GM18498 (cell line): ENCODE data around the gene HOXA9.

Experiments
- ATAC-seq: cut with Tn5 transposase; IDR thresholded peaks from one replicate; pipeline ENCODE4 v1.9.1; 2021; ENCODE audit warnings: mild to moderate bottlenecking, moderate library complexity; ENCODE audit not compliant: unreplicated experiment

Gene HOXA9

DNA sequence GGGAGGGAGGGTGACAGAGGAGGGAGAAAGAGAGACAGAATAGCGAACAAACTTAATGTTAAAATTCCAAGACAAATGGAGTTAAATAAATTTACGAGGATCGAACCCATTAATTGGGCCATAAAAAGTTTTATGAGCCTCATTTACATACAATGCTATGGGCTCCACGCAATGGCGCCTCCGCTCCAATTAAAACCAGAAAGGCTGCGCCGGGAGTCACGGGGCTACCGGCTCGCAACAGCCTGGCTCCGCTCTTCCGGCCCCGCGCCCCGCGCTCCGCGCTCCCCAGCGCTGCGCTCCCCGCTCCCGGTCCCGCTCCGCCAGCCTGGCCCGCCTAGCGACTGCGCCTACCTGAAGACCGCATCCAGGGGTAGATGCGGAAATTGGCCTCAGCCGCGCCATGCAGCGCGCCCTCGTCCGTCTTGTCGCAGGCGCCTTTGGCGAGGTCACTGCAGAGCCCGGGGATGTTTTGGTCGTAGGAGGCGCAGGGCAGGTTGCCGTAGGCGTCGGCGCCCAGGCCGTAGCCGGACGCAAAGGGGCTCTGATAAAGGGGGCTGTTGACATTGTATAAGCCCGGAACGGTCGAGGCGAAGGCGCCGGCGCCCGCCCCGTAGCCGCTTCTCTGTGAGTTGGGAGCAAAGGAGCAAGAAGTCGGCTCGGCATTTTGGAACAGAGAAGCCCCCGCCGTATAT, 9.4 kb downstream of the HOXA9 start:
- ATAC-seq = no peak

DNA sequence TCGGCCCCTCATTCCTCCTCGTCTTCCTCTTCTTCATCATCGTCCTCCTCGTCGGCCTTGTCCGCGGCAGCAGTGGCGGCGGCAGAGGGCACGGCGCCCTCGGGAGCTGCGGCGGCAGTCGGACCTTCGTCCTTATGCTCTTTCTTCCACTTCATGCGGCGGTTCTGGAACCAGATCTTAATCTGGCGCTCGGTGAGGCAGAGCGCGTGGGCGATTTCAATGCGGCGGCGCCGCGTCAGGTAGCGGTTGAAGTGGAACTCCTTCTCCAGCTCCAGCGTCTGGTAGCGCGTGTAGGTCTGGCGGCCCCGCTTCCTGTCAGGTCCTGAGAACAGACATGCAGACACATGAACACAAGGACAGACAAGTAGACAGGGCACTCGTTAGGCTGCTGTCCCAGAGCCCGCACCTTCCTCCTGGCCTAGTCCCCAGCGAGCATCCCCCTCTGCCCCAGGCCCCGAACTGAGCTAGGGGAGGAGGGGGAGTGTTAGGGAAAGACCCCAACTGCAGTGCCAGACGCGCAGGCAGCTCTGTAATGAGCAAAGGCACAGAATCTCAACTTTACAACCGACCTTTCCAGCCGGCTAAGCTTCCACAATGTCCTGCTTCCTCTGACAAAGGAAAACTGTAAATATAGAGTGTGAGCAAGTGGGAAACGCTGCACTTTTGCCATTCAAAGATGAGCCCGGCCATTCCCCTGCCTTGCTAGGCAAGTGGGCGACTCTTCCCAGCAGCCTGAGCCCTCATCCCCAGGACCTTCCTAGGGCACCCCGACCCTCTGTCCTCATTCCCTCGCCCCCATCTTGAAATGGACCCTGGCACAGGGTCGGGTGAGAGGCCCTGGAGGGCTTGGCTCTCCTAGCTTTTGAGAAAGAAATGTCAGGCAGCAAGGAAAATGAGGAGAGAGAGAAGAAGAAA, 10.2 kb downstream of the HOXA9 start:
- no peak for ATAC-seq

DNA sequence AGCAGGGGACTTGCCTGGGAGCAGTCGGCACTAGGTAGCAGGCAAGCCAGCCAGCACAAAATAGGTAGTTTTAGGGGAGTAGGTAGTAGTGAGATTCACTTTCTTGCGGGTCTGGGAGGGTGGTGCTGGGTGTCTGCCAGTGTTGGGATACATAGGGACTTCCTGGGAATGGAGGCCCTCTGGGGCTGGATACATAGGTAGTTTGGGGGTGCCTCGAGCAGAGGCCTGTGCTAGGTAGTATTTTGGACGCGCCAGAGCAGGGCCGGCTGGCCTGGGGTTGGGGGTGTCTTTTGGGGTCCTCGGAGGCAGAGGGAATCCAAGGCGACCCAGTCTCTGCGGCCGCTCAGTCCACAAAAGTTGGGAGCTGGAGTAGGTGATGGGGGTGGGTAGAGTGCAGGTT, 11.0 kb downstream of the HOXA9 start:
- ATAC-seq = no peak

DNA sequence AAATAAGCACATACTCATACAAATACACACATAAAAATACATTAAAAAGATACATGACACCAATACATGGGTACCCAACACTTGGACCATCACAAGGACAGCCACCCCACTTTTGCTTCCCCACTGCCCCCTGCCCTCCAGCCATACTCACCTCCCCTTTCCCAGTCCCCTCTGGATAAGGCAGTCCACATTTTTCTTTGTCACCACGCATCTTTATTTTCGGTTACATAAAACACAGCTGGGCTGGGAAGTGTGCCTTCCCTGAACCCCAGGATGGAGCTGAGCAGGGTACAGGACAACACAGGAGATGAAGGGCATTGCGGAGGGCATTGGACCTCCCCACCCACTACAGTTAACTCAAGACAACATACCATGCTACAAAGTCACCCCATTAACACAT, 11.8 kb downstream of the HOXA9 start:
- no peak for ATAC-seq

DNA sequence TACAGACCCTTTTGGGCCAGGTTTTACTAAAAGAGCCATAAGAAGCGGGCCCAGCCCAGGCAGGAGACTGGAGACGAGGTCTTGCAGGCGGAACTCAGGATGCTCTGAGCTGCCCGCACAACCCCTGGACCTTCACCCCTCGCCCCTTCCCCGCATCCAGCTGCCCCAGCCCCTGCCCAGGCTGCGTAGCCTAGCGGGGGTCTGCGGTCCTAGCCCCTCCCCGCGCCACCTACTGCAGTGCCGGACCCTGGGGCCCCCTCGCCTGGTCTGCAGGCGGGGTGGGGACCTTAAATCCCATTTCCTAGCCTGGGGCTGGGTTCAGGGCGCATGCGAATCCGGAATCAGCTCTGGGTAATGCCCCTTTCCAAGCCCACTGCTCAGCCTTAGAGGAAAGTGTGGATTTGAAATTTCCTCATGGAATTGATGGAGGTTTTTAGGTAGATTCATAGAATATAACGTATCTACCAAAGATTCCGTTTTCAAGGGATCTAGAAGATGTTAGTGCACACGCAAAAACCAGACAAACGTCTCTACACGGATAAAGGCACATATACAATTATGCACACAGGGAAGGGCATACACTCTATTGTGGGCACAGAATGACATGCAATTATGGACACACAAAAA, 12.4 kb downstream of the HOXA9 start:
- no peak for ATAC-seq

- ATAC-seq = no peak
Measured at GRCh38 chr7:27151931-27152815, 13.2 kb downstream of the HOXA9 start, which contains the start of gene HOXA3. TSS of gene HOXA3 (minus strand) at chr7:27152583. CDS start at chr7:27110640, 41,943 bp downstream.

- ATAC-seq = no peak
Measured at GRCh38 chr7:27151341-27151930, 13.9 kb downstream of the HOXA9 start.

DNA sequence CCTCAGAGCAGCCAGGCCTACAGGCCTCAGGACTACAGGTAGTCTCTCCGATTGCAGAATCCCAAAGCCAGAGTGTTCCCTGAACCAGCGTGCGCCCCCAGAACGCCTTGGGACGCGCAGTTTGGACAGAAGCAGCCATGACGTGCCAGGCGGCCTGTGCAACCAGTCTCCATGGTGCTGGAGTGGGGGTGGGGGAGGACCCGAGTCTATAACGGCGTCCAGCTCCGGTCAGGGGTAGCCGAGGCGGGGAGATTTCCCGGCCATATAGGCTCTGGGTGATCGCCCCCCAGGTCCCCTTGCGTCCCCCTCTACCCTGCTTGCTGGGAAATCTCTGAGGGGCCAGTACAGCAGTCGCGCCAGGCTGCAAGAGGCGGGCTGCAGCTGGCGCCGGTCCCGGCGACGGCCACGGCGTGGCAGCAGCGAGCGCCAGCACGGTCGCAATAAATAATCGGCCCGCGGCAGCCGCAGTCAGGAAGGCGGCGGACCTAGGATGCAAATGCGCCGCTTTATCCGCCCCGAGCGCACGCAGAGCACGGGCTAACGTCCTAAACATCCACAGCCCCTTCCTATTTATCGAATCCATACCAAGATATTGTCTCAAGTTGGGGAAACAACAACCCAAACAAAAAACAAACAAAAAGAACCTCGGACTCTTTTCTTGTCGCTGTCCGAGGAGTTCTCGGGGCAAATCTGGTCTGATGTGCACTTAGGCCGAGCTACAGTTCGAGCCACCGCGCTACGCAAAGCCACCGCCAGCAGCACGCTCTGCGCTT, 14.6 kb downstream of the HOXA9 start:
- peak; percentile 90 for ATAC-seq

DNA sequence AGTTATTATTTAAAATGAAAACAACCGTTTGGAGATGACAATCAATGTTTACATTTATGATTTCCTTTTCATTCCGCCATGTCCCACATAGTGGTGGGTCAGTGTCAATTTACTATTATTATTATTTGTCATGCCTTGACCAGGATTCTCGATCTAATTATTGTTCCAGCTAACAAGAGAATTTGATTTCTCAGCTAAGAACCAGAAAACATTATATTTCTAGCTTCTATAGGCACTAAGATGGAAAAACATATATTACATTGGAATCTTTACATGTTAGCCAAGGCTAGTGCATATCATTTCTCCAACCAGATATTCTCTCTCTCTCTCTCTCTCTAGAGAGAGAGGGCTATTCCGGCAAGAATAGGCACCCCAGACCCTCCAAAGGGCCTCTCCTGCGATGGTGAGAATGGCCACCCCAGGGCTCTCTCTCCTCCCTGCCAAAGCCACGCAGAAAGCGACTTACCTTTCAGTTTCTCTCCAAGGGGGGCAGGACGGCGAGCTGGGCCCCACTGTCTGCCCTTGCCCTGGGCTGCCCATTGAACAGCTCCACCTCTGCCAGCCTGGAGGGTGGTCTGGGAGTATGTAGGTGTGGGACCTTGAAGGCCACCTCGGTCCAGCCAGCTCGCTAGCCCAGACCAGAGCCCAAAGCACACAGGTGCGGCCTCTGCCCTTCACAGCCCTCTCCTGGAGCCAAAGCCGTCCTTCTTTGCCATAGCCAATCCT, 15.3 kb downstream of the HOXA9 start:
- ATAC-seq = no peak

DNA sequence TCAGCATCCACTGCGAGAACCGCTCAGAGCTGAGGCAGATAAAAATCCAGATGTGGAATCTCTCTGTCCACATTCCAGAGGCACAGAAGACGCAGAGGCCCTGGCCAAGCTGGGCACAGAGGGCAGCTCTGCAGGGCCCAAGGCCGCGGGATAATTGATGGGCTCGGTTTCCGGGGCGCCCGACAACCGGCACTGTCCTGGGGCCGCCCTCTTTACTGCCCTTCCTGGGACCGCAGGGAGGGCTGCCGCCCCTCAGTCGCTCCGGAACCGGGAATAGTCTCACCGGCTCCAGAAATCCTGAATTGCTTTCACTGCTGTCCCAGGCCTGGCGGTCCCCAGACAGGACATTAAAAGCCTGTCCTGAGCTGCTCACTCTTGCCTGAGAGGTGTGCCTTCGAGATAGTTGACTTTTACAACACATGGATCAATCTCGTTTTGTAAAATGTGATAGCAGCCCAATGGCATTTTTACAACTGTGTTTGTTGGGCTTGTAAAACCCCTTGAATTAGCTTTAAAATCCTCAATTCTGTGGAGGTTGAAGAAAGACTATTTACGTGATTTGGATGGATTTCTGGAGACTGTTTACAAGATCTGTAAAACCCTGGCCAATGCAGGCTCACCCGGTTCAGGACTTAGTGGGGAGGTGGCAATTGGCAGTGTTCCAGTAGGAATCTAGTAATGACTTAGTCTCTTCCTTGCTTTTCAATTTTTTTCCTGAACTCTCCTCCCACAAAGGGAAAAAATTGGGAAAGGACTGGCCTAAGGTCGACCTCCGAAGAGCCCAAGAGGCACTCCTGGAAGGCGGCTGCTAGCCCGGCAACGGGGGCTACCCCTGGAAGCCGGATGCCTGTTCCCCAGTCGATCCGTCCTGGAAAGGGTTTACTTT, 16.3 kb downstream of the HOXA9 start:
- no peak for ATAC-seq

GRCh38 chr7:27148031-27148755, 17.1 kb downstream of the HOXA9 start:
- ATAC-seq = no peak

DNA sequence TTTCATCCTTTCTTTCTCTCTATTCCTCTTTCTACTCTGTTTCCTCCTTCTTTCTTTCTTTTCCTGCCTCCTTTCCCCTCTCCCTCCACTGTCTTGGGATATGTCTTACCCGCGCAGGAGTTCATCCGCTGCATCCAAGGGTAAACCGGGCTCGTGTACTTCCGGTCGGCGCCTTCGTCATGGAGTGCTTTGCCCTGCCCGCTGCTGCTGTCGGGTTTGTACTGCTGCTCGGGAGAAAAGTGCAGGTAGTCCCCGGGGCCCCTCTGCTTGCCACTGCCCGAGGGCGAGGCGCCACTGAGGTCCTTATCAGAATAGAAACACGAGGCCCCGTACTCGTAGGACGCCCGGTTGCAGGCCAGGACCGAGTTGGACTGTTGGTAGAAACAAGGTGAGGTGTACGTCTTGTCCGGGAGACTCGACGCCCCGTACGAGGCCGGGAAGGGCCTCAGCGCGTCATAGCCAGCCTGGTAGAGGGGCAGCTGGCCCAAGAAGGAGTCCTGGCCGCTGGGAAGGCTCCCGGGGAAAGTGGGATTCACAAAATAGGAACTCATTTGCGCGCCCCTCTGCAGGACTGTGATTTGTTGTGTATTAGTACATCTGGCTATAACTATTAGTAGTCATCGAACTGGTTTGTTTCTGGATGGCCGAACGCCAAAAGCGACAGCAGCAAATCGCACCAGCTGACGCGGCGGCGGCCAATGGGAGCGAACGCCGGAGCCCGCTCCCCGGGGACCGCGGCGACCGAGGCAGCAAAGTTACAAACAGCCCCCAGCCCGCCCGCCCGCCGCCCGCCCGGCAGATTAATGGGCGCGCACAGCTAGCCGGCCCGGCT, 17.9 kb downstream of the HOXA9 start, which contains the start of gene HOXA6:
Gene HOXA6 (minus strand): TSS at position 576 of the 832 bp plus-strand sequence. CDS start 25 bp downstream, at position 551.
- ATAC-seq = no peak

DNA sequence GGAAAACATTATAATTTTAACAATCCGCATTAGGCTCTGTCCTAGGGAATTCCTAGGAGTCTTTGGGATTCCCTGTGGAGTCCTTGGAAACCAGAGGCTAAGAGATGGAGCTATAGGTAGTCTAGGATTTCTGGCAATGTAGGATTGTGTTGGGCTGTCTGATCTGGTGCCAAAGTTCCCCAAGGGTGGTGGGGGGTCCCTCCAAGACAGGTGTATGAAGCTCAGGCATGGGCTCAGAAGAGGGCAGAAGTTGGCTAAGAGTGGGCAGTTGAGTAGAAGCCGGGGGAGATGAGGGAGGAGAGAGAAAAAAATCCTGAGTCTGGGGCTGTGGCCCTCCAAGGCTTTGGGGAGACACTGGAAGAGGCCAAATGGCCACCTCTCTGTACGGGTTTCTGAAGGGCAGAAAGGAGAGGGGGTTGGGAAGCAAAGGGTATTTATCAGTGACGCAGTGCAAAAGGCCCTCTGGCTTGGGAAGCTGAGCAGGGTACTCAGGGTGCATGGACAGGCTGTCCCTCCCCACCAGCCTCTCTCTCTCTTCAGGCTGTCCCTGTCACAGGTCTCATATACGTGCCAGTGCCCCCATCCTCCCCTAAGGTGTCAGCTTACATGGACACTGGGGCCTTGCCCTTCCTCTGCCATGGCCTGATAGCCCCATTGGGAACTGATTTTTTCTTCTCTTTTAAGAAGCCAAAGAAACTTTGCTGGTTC, 18.7 kb downstream of the HOXA9 start:
- no peak for ATAC-seq

DNA sequence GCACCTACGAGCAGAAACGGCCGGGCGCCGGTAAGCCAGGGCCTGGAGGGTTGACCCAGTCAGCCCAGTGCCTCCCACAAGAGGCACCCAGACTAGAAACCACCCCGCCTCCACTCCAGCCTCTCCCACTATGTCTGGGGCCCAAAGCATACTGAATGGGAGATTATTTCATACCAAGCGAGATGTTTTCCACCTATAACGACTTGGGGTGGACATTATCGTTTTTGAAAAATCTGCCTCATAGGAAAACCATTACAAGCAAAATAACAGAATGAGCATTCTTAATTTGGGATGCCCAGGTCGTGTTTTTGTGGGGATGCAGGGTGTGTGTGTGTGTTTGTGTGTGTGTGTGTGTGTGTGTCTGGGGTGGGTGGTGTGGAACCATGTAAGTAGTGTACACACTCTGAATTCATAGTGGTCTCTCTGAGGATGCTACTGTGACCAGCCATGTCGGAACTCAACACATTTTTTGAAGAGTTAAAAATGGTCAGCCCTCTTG, 19.4 kb downstream of the HOXA9 start:
- no peak for ATAC-seq

DNA sequence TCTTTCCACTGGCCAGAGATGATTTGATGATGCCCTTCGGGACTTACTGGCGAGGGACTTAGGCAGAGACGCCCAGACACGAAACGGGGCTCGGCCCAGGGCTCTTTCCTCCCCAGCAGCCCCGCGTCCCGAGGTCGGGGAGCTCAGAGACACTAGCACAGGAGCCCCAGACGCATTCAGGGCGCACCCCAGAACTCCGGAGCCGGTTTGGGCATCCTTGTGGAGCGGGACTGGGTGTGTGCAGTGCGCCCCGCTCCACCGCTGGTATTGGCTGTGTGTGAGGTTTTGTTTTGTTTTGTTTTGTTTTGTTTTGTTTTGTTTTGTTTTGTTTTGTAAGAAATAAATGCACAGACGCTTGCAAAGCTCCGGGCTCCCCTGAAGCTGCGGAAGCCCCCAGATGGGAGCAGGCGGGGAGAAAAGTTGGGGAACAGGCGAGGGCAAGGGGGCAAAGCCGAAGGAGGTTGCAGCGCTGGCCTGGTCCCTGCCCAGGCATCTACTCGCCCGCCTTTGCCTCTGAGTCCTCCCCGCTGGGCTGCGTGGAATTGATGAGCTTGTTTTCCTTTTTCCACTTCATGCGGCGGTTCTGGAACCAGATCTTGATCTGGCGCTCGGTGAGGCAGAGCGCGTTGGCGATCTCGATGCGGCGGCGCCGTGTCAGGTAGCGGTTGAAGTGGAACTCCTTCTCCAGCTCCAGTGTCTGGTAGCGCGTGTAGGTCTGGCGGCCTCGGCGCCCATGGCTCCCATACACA, 20.0 kb downstream of the HOXA9 start:
- ATAC-seq = no peak
